ENCODE measurements around the gene ECM1.

ECM1 gene

DNA sequence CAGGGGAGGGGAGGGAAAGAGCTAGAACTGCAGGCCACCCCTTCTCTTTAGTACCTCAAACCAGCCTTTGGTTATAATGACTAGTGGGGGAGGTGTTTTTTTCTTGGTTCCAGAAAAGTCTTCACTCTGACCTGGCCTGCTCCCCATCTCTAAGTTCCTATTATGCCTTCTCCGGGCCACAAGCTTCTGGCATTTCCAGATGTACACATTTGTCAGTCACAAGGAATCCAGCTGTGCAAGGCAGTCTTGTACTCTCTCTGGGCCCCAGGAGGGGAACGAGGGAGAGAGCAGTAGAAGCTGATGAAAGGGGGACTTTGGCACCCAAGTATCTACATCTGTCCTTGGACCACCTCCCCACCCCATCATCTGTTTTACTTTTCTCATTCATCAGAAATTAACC, 4.9 kb downstream of the ECM1 start:
- H3K27ac ChIP-seq = no peak overlapping the region
- TF ChIP-seq, protein P1, sequence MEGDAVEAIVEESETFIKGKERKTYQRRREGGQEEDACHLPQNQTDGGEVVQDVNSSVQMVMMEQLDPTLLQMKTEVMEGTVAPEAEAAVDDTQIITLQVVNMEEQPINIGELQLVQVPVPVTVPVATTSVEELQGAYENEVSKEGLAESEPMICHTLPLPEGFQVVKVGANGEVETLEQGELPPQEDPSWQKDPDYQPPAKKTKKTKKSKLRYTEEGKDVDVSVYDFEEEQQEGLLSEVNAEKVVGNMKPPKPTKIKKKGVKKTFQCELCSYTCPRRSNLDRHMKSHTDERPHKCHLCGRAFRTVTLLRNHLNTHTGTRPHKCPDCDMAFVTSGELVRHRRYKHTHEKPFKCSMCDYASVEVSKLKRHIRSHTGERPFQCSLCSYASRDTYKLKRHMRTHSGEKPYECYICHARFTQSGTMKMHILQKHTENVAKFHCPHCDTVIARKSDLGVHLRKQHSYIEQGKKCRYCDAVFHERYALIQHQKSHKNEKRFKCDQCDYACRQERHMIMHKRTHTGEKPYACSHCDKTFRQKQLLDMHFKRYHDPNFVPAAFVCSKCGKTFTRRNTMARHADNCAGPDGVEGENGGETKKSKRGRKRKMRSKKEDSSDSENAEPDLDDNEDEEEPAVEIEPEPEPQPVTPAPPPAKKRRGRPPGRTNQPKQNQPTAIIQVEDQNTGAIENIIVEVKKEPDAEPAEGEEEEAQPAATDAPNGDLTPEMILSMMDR (IDR thresholded peaks at IDR 0.05; ENCODE audit: low read depth, low read length) = no peak
- no peak overlapping the region for H3K4me3 ChIP-seq (ENCODE audit: low read depth, low read length)
- no peak for DNase-seq
- no peaks in the 10 kb centered on the region for H3K9me3 ChIP-seq (ENCODE audit: severe bottlenecking)
- H3K36me3 ChIP-seq = peaks cover 4% of the 10 kb centered on the region; the same call in 1 of the 2 replicates
- no peaks in the 10 kb centered on the region for H3K27me3 ChIP-seq (ENCODE audit: insufficient read depth, low read depth, severe bottlenecking)

DNA sequence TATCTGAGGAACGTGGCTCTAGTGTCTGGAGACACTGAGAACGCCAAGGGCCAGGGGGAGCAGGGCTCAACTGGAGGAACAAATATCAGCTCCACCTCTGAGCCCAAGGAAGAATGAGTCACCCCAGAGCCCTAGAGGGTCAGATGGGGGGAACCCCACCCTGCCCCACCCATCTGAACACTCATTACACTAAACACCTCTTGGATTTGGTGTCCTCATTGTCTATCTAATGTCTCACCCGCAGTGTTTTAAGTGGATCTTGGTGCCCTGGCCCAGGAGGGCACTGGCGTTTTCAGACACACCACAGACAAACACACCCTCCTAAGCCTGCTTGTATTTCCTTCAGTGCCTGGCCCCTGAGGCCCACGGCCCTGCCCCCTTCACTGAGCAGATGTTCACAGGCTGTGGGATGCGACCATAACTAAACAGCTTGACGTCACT, 5.5 kb downstream of the ECM1 start:
- peak; percentile 58 for DNase-seq
- no peak overlapping the region for H3K4me3 ChIP-seq (ENCODE audit: low read depth, low read length)
- H3K27me3 ChIP-seq (ENCODE audit: insufficient read depth, low read depth, severe bottlenecking) = no peaks in the 10 kb centered on the region
- TF ChIP-seq, protein P1 (IDR thresholded peaks at IDR 0.05; ENCODE audit: low read depth, low read length) = no peak
- no peak overlapping the region for H3K27ac ChIP-seq
- H3K9me3 ChIP-seq (ENCODE audit: severe bottlenecking) = no peaks in the 10 kb centered on the region
- H3K36me3 ChIP-seq = no peaks in the 10 kb centered on the region

DNA sequence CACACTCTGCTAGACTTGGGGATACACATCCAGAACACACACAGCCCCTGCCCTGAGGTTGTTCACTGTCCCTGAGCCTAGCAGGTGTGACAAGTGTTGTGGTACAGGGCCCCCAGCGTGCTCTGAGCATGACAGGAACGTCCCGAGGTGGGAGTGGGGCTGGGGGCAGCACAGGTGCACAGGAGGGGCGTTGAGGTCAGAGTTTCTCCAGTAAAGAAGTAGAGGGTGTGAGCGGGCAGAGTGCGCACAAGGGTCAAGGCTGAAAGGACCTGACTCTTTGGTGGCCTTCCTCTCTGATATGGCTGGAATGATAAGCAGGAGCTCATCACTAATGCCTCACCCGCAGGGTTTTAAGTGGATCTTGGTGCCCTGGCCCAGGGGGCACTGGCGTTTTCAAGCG, 6.4 kb downstream of the ECM1 start:
- TF ChIP-seq, protein P1 (IDR thresholded peaks at IDR 0.05; ENCODE audit: low read depth, low read length) = no peak
- Histone ChIP-seq H3K4me3 (ENCODE audit: low read depth, low read length) (no peak overlapping the region), H3K27ac (no peak overlapping the region; the same call in 1 of the 2 replicates), H3K27me3 (ENCODE audit: insufficient read depth, low read depth, severe bottlenecking) (no peaks in the 10 kb centered on the region), H3K36me3 (no peaks in the 10 kb centered on the region), H3K9me3 (ENCODE audit: severe bottlenecking) (no peaks in the 10 kb centered on the region)
- no peak for DNase-seq

DNA sequence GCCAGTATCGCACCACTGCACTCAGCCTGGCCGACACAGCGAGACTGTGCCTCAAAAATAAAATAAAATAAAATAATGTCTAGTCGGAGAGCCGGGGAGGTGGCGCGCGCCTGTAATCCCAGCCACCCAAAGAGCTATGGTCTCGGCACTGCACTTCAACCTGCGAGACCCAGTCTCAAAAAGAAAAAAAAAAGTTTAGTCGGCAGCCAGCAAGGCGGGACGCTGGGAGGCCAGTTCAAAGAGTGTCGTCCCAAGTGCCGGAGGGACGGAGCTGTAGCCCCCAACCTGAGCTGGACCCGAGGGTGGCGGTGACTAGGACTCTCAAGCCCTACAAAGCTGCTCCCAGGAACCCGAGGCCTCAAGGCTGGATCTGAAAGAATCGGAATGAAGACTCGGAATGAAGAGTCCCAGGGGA, 7.0 kb downstream of the ECM1 start:
- peak overlapping the region; percentile 72 for H3K27ac ChIP-seq
- peak overlapping the region; percentile 56 for H3K4me3 ChIP-seq (ENCODE audit: low read depth, low read length)
- no peaks in the 10 kb centered on the region for H3K36me3 ChIP-seq
- H3K27me3 ChIP-seq (ENCODE audit: insufficient read depth, low read depth, severe bottlenecking) = no peaks in the 10 kb centered on the region
- H3K9me3 ChIP-seq (ENCODE audit: severe bottlenecking) = no peaks in the 10 kb centered on the region
- TF ChIP-seq, protein P1 (IDR thresholded peaks at IDR 0.05; ENCODE audit: low read depth, low read length) = no peak
- no peak for DNase-seq

DNA sequence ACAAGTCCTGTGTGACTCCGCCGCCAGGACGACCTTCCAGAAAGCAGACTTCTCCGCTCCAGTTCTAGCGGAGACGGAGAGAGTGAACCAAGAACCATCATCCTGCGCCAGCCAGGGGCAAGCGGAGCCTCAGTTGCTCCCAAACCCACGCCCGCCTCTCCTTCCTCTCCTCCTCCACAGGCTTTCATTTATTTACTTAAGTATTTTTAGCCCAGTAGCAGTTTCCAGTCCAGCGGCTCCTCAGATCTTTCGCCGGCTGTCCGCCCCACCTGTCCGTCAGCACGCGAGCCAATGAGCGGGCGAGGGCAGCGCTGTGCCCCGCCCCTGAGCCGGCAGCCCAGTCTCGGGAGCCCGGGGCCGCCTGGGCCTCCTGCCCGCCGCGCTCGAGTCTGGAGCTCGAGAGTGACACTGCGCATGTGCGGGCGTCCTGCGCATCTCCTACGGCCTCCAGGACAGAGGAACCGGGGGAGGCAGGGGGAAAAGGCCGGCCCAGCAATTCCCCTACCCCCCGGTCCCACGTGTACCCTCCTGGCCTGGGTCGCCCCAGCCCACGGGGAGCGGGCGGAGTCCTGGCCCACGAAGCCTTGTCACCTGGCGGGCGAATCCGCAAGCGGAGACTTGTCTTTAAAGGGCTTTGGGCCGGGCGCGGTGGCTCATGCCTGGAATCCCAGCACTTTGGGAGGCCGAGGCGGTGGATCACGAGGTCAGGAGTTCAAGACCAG, 7.6 kb downstream of the ECM1 start, which contains the start of gene FALEC:
FALEC (plus strand) TSS at position 425 of the 722 bp plus-strand sequence.
- Histone ChIP-seq H3K27ac (peak within 1 kb of the TSS; percentile 72), H3K27me3 (ENCODE audit: insufficient read depth, low read depth, severe bottlenecking) (no peaks in the 10 kb centered on the region), H3K36me3 (no peaks in the 10 kb centered on the region), H3K4me3 (ENCODE audit: low read depth, low read length) (peak within 1 kb of the TSS; percentile 56), H3K9me3 (ENCODE audit: severe bottlenecking) (no peaks in the 10 kb centered on the region)
- DNase-seq = peak; percentile 100
- TF ChIP-seq, protein P1 (IDR thresholded peaks at IDR 0.05; ENCODE audit: low read depth, low read length) = no peak
